Urothelium cell line (cell line): ENCODE data around the gene PRKN.

Experiments used
- DNase-seq: peaks from one replicate; pipeline ENCODE4 v3.0.0; 2011; ENCODE audit warnings: low spot score, mixed read lengths
- FAIRE-seq: peaks from 2 replicates; lab custom pipeline; 2011; peaks lifted over from hg19 to GRCh38; lab: Jason Lieb, UNC

The PRKN gene

DNA sequence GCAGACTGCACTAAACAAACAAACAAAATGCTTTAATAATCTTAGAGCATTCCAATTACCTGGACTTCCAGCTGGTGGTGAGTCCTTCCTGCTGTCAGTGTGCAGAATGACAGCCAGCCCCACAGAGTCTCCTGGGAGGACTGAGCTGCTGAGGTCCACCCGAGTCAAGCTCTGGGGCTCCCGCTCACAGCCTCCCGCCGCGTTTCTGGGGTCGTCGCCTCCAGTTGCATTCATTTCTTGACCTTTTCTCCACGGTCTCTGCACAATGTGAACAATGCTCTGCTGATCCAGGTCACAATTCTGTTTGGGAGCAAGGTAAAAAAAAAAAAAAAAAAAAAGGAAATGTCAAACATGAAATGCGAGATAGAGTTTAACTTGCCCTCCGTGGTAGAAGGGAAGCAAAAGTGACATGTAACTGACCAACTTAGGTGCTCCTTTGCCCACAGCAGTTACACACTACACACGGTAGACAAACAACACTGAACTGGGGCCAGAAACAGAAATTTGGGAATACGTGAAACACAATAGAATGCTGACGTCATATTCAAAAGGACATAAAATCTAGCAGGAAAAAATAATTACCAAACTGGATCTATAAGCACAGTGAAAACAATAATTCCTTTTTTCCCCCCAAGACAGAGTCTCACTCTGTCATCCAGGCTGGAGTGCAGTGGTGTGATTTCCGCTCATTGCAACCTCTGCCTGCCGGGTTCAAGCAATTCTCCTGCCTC, 464.9 kb downstream of the PRKN start:
- FAIRE-seq = no peak
- no peak for DNase-seq

GRCh38 chr6:162261598-162261997, 466.0 kb downstream of the PRKN start:
- no peak for DNase-seq
- no peak for FAIRE-seq

DNA sequence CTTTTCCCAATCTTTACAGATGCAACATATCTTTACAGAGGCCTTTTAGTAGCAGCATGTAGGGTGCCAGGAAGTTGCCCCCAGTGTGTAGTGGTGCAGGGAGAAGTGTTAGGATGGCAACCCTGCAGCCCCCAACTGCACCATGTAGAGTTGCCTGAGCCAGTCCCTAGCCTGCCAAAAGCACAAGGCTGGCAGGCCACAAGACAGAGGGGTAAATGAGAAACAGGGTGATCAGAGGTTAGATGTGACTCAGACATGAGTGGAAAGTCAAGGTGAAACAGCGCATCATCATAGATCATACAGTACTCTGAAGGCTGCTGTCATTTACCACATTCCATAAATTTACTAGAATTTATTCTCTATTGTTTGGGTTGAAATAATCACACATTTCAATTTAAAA, 467.5 kb downstream of the PRKN start:
- FAIRE-seq (no peak), DNase-seq (no peak)

- no peak for FAIRE-seq
- DNase-seq = no peak
Observed at GRCh38 chr6:162258647-162259046, 468.9 kb downstream of the PRKN start.

- no peak for DNase-seq
- no peak for FAIRE-seq
Observed at GRCh38 chr6:162256361-162256760, 471.2 kb downstream of the PRKN start.

DNA sequence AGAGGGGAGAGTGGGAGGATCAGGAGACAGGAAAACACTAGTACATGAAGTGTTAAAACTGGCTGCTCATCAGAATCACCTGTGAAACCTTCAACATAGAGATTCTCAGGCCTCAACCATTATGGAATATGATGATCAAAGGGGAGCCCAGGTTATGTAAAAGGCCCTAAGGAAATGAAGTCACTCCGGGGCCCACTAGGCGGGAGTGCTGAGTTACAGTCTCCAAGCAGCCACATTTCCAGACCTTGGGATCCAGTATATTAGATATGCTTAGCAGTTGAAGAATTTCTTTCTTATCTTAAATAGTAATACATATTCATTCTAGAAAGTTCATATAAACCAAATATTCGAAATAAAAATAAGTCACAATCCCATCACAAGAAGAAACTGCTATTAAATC, 476.3 kb downstream of the PRKN start:
- no peak for FAIRE-seq

DNA sequence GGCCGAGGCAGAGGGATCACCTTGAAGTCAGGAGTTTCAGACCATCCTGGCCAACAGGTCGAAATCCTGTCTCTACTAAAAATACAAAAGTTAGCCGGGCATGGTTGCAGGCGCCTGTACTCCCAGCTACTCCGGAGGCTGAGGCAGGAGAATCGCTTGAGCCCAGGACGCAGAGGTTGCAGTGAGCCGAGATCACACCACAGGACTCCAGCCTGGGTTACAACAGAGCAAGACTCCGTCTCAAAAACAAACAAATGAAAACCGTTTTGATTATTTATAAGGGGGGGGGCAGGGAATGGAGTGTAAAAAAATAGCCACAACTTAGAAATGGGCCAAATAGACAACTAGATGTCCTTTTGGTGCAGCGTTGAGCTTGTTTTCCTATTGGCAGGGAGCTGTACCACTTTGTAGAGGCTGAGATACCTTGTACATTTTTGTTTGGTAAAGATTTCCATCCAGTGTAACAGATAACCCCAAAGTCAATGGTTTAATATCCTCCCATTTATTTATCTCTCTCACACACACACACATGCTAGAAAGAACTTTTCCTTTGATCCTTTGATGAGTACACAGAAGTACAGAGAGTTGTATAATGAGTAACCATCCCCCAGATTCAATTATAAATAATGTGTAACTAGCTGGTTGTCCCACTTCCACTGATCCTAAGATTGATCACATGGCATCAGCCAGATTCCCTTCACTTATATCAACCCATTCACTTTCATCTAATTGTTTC, 477.5 kb downstream of the PRKN start:
- DNase-seq = no peak
- FAIRE-seq = no peak

More for the DNA sequence above, 476.3 kb downstream of the PRKN start:
- DNase-seq = no peak

- FAIRE-seq = no peak
- no peak for DNase-seq
Observed at GRCh38 chr6:162245830-162246420, 481.6 kb downstream of the PRKN start.

DNA sequence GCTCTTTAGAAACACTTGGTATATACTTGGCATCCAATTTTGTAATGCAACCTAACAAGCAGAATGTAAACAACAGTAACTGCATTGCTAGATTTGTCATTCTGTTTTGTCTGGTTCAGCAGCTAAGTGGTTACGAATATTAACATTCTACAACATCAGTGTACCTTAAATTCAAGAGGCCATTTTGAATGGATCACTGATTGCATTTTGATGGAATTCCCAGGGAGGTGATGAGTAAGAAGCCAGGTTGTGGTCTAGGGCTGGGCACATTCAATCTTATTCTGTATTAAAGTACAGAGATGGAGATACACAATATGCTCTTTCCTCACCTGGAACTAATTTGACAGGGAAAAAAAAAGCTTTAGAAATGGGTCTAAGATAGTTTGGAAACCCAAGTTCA, 483.5 kb downstream of the PRKN start:
- FAIRE-seq (no peak), DNase-seq (no peak)

- DNase-seq = no peak
- no peak for FAIRE-seq
Observed at GRCh38 chr6:162242915-162243314, 484.7 kb downstream of the PRKN start.

GRCh38 chr6:162239330-162239729, 488.2 kb downstream of the PRKN start:
- DNase-seq (no peak), FAIRE-seq (no peak)

GRCh38 chr6:162238675-162239074, 488.9 kb downstream of the PRKN start:
- no peak for DNase-seq
- FAIRE-seq = no peak

DNA sequence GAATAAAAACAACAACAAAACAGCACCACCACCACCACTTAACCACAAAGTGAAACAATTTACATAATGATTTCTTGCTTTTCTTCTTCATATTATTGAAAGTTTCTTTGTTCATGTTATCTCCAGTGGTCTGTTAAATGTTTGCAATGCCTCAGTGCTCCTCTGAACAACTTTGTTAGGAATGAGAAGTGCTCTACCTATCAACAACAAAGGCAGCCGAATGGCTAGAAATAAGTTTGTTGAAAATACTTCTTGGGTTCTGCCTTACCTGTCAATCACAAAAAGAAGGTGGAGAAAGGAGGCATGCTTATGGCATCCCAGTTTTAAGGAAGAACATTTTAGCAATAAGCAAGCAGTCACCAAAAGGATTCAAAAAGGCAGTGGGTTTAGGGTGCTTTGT, 490.2 kb downstream of the PRKN start:
- DNase-seq (no peak), FAIRE-seq (no peak)

GRCh38 chr6:162234631-162235030, 492.9 kb downstream of the PRKN start:
- DNase-seq = no peak
- FAIRE-seq = no peak

DNA sequence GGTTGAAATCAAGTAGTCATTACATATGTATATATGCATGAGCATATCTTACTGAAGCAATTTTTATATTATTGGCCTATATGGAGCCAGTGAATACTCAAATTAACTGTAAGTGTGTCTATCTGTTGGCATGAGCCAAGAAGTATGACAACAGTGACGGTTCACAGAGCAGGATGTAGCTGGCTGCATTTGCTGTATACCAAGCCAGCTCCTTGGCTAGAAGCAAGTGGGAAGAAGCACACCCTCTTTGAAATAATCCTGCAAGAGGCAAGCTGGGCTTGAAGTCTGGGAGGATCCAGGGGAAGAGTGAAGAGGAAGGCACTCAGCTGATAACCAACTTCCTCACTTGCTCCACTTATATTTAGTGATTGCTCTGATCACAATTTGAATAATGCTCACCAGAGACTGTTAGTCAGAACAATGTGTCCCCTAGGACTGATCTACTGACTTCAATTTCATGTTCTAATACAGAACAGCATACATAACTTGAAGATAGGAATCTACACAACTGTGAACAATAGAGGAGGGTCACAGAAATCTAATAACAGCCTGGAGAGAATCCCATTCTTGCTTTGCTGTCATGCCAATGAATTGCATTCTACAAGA, 497.3 kb downstream of the PRKN start:
- DNase-seq (no peak), FAIRE-seq (no peak)

DNA sequence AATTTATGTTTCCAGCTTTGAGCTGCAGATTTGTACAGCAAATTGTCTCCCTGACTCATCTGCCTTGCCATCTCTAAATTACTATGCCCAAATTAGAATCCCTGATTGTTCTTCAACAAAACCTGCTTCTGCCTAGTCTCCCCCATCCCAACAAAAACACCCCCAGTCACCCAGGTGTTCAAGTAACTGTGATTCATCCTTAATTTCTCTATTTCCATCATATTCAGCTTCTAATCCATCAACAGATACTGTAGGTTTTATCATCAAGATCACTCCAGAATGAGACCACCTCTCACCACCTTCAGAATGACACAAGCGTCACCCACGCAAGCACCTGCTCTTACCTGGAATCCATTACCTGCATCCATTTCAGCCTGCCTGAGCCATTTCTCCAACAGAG, 498.5 kb downstream of the PRKN start:
- FAIRE-seq (no peak), DNase-seq (no peak)

- FAIRE-seq (no peak), DNase-seq (no peak)
Observed at GRCh38 chr6:162226803-162227202, 500.8 kb downstream of the PRKN start.

- no peak for FAIRE-seq
- DNase-seq = no peak
Observed at GRCh38 chr6:162222521-162222920, 505.0 kb downstream of the PRKN start.

DNA sequence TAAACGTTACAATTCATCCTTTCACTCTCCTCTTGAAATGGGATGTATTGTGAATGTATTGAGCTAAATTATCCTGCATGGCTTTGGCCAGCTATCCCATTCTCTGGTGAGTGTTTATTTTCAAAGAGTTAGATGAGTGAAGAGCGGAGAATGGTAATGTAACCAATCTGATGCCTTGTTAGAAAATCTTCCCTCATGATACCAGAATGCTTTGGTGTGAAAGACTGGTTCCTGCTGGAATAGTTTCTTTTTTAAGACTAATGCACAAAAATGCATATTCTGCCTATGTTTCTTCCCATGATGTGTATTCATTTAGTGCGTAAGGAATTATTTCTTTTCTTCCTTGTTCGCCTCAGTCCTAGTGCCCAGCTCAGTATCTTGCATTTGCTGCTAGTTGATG, 506.7 kb downstream of the PRKN start:
- no peak for FAIRE-seq
- DNase-seq = no peak

DNA sequence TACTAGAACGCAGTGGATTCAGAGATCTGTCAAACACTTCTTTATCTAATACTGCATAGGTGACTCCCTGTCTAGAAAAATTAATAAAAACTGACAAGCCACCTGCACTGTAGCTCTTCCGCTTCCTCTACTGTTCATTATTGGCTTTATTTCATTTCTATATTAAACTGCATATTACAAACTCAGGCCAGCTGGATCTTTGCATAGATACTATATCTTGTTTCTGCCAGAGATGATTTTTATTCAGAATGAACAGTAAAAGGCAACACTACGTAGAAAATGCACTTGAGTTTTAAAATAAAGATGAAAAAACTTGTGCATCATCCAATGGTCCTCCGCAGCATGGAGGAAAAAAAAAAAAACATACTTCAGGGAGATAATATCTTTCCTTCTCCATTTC, 508.3 kb downstream of the PRKN start:
- DNase-seq (no peak), FAIRE-seq (no peak)

GRCh38 chr6:162217811-162218493, 509.6 kb downstream of the PRKN start:
- FAIRE-seq (no peak), DNase-seq (no peak)
